H7 (cell line): ENCODE measurements around the gene KIFBP. TPM values are rescaled to one million over a fixed set of nuclear protein-coding genes. Genes with fewer than 3 reads are reported as not detected.
"Not testable (repeated sequence)": the region's sequence is repeated elsewhere in the genome, so short reads cannot be mapped to it uniquely, and the experiment has no call there.

Experiments
- DNase-seq: peaks from one replicate; pipeline ENCODE4 v3.0.0; 2012
- H3K27me3 ChIP-seq: 2 replicates; pipeline ENCODE4 v1.6.0; 2011; ENCODE audit warnings: mild to moderate bottlenecking, low read length; ENCODE audit not compliant: control insufficient read depth, insufficient read depth
- H3K36me3 ChIP-seq: replicated peaks from 2 replicates; pipeline ENCODE4 v1.5.1; 2011; ENCODE audit warnings: low read length; ENCODE audit not compliant: control insufficient read depth, insufficient read depth
- H3K4me3 ChIP-seq: 2 replicates; pipeline ENCODE4 v1.5.1; 2011; ENCODE audit warnings: low read depth, mild to moderate bottlenecking, control low read depth, low read length, moderate library complexity; ENCODE audit not compliant: insufficient read depth
- total RNA-seq: library from RNA; depleted of rRNA; stranded (reverse); fragments of >200 nt; shearing (Covaris generic); gene quantifications from 2 replicates; pipeline ENCODE4 v1.2.3, GENCODE V29; 2014

The KIFBP gene
- total RNA-seq, 1 experiment from 2014 or later, result 38.2 TPM

GRCh38 chr10:69022611-69023010 lies 34.0 kb downstream of the KIFBP start:
- Histone ChIP-seq H3K4me3 (no peak overlapping the region), H3K36me3 (no peaks in the 10 kb centered on the region), H3K27me3 (no peaks in the 10 kb centered on the region)
- no peak for DNase-seq

DNA sequence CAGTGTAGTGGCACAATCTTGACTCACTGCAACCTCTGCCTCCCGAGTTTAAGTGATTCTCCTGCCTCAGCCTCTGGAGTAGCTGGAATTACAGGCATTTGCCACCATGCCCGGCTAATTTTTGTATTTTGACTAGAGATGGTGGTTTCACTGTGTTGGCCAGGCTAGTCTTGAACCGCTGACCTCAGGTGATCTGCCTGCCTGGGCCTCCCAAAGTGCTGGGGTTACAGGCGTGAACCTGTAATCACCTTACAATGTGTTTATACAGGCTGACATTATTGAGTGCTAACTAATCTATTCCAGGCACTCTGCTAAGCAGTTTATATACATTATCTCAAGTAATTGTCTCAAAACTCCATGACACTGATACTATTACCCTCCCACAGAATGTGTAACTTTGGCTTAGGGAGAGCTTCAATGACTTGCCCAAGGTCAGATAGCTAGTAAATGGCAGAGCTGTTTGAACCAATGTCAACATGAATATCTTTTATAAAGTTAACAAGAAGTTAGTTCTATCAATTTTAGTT lies 36.8 kb downstream of the KIFBP start:
- no peak for DNase-seq
- Histone ChIP-seq H3K4me3 (no peak overlapping the region), H3K27me3 (no peaks in the 10 kb centered on the region), H3K36me3 (no peaks in the 10 kb centered on the region)

DNA sequence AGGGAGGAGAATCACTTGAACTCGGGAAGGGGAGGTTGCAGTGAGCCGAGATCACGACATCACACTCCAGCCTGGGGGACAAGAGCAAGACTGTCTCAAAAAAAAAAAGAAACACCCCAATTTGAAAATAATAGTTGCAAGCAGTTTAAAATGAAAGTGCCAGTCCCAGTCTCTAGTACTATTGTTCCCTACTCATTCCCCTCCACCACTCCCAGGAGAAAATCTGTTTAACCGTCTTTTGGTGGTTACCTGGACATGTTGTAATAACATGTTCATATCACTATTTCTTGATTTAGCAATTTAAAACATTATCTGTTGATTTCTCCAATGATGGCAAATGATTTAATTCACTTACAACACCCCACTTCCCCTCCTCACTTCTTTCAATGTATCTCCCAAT lies 44.7 kb downstream of the KIFBP start:
- Histone ChIP-seq H3K27me3 (no peaks in the 10 kb centered on the region), H3K4me3 (no peak overlapping the region)

GRCh38 chr10:69037489-69037888 lies 48.9 kb downstream of the KIFBP start:
- DNase-seq, result no peak
- H3K4me3 ChIP-seq, result no peak overlapping the region
- H3K27me3 ChIP-seq, result no peaks in the 10 kb centered on the region
- H3K36me3 ChIP-seq, result no peaks in the 10 kb centered on the region

More for the DNA sequence above, 44.7 kb downstream of the KIFBP start:
- no peak for DNase-seq
- no peaks in the 10 kb centered on the region for H3K36me3 ChIP-seq

DNA sequence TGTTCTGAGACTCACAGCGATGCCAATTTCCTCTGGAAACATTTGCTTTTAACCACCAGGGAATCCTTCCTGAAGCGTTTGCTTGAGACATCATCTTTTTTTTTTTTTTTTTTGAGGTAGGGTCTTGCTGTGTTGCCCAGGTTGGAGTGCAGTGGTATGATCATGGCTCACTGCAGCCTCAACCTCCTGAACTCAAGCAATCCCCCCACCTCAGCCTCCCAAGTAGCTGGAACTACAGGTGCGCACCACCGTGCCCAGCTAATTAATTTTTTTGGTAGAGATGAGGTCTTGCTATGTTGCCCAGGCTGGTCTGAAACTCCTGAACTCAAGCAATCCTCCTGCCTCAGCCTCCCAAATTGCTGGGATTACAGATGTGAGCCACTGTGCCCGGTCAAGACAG lies 52.3 kb downstream of the KIFBP start:
- H3K27me3 ChIP-seq, H3K36me3 ChIP-seq, DNase-seq, H3K4me3 ChIP-seq: not testable (repeated sequence)

- DNase-seq, result no peak
- Histone ChIP-seq H3K27me3 (no peaks in the 10 kb centered on the region), H3K36me3 (no peaks in the 10 kb centered on the region), H3K4me3 (no peak overlapping the region)
Measured at GRCh38 chr10:69042417-69042816, 53.8 kb downstream of the KIFBP start.

GRCh38 chr10:69042838-69043237 lies 54.2 kb downstream of the KIFBP start:
- Histone ChIP-seq H3K27me3 (no peaks in the 10 kb centered on the region), H3K4me3 (no peak overlapping the region), H3K36me3 (no peaks in the 10 kb centered on the region)
- DNase-seq, result no peak

DNA sequence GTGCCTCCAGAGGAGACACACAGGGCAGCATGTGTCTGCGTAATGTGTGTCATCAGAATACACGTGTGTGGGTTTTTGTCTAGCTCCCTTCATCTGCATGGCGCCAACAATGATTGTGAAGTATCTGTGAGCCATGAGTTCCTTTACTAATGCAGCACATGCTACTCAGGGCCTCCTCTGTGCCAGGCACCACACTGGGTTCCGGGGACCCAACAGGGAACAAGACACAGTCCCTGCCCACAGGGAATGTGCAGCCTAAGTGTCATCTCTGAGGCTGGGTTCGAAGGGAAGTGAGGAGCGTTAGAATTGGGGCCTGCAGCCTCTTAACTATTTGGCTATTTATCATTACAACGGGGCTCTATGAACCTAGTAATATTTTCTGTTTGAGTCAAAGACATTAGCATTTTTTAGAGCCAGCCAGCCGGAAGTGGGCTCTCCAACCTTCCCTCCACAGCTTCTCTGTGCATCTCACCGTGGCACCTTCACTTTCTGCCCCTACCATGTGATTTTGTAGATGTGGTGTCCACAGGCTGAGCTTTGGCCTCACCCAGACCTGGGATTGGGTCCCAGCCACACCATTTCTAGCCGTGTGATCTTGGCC lies 55.4 kb downstream of the KIFBP start:
- H3K36me3 ChIP-seq, result no peaks in the 10 kb centered on the region
- no peaks in the 10 kb centered on the region for H3K27me3 ChIP-seq
- DNase-seq, result no peak
- no peak overlapping the region for H3K4me3 ChIP-seq

DNA sequence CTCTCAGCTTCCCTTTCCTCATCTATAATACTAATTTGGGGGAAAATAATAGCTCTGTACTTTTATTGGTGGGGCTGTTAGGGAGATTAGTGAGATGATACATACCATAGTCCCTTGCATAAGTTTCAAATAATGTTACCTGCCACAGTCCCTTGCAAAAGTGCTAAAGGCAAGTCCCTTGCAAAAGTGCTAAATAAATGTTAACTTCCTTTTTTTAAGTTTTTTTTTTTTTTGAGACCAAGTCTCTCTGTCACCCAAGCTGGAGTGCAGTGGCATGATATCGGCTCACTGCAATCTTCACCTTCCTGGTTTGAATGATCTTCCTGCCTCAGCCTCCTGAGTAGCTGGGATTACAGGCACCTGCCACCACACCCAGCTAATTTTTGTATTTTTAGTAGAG lies 55.9 kb downstream of the KIFBP start:
- H3K27me3 ChIP-seq, result no peaks in the 10 kb centered on the region
- H3K36me3 ChIP-seq, result no peaks in the 10 kb centered on the region
- no peak overlapping the region for H3K4me3 ChIP-seq
- no peak for DNase-seq

DNA sequence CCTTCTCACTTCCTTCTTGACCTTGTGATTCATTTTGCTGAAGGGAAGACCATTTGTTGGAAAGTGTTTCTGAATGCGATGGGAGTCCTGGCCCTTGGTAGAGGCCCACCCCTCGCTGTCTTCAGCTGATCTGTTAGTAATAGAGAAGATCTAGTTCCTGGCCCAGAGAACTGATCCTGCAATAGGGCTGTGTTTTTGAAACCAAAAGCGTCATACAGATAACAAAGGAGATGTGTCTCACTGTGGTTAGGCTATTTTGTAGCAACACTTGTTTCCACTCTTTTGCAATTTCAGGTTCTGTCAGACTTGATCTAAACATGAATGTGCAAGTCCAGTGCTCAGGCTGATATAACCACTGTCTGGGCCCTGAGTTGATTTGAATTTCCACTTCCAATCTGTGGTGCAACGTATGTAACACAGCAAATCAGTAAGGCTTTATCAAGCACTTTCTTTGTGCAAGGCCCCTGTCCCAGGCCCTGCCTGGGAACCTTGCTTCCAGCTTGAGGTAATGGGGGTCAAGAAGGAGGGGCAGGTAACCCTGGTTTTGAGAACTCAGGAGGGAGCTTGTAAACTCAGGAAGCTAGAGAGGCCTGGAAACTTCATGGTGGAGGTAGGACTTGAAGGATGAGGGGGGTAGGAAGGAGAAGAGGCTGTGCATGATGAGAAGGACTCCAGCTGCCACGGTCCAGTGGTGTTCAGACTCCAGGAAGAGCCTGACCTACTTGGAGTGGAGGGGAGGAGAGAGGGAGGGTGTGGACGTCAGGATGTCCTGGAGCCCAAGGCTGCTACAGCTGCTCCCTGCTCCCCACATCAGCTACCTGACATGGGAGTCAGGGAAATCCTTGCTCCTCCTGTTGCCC lies 57.1 kb downstream of the KIFBP start:
- no peak overlapping the region for H3K4me3 ChIP-seq
- H3K27me3 ChIP-seq, result no peaks in the 10 kb centered on the region
- no peak for DNase-seq
- no peaks in the 10 kb centered on the region for H3K36me3 ChIP-seq

GRCh38 chr10:69047111-69047832 lies 58.7 kb downstream of the KIFBP start:
- no peak overlapping the region for H3K4me3 ChIP-seq
- DNase-seq, result no peak
- H3K36me3 ChIP-seq, result no peaks in the 10 kb centered on the region
- no peaks in the 10 kb centered on the region for H3K27me3 ChIP-seq

DNA sequence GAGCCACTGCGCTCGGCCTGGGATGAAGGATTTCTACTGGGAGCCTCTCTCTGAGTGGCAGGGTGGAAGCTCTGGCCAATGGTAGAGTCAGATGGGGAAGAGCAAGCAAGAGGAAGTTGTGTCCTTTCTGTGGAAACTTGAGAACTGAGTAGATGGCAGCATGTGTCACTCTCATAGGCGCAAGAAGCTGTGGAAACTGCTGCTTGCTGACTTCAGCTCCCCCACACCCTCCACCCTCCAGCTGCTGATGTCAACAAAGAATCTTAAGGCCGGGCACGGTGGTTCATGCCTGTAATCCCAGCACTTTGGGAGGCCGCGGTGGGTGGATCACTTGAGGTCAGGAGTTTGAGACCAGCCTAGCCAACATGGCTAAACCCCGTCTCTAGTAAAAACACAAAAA lies 59.5 kb downstream of the KIFBP start:
- DNase-seq, result no peak
- Histone ChIP-seq H3K36me3 (no peaks in the 10 kb centered on the region), H3K27me3 (no peaks in the 10 kb centered on the region), H3K4me3 (no peak overlapping the region)

DNA sequence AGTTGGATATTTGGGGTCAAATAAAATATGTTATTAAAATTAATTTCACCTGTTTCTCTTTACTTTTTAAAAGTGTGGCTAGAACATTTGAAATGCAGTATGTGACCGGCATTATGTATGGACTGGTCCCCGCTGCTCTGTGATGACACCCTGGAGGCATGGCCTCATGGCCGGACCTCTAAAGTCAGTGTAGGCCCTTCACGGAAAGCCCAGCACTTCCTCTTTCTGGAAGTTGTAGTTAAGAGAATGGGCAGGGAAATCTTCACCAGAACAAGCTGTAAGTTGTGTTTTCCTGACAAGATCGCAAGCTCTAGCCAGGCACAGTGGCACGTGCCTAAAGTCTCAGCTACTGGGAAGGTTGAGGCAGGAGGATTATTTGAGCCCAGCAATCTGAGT lies 61.0 kb downstream of the KIFBP start:
- no peak overlapping the region for H3K4me3 ChIP-seq
- no peaks in the 10 kb centered on the region for H3K27me3 ChIP-seq
- no peak for DNase-seq
- no peaks in the 10 kb centered on the region for H3K36me3 ChIP-seq

- Histone ChIP-seq H3K4me3 (no peak overlapping the region), H3K36me3 (no peaks in the 10 kb centered on the region), H3K27me3 (no peaks in the 10 kb centered on the region)
- no peak for DNase-seq
Measured at GRCh38 chr10:69051303-69051702, 62.7 kb downstream of the KIFBP start.
